ENCODE results near the gene TLL2. TPM values are rescaled to one million over a fixed set of nuclear protein-coding genes. Genes with fewer than 3 reads are reported as not detected.

Gene TLL2
- total and polyA plus RNA-seq, 2 of the 4 experiments (the other 2 are of a cell fraction): under 0.01 to 0.05 TPM

- DNase-seq (peak; percentile 67), ATAC-seq (ENCODE audit: low read depth) (peak; percentile 95)
- H2AK5ac ChIP-seq (ENCODE audit: low read depth, low read length): no peak overlapping the region
- H4K8ac ChIP-seq (ENCODE audit: low read depth in 2 of 2, low read length in 2 of 2): no peak overlapping the region
- no peak overlapping the region for H2BK120ac ChIP-seq (ENCODE audit: low read depth, low read length)
- H3K9ac ChIP-seq (ENCODE audit: low read depth, low read length): no peak overlapping the region
- no peak overlapping the region for H3K56ac ChIP-seq (ENCODE audit: extremely low read depth, insufficient read depth, low read length)
- no peak overlapping the region for H3K14ac ChIP-seq (replicated peaks; ENCODE audit: low read depth, low read length)
- H2AK9ac ChIP-seq (replicated peaks; ENCODE audit: low read depth, low read length, poor library complexity): no peak overlapping the region
- no peaks in the 10 kb centered on the region for H3K36me3 ChIP-seq (ENCODE audit: control insufficient read depth, insufficient read depth, low read length)
- no peaks in the 10 kb centered on the region for H3K79me1 ChIP-seq (ENCODE audit: low read depth in 1 of 2, low read length in 2 of 2)
- intact Hi-C loops (cut with micrococcal nuclease) (loop anchor here (1.0 to 5.0 kb wide), 6 partner anchors 115 to 836 kb away; no protein-coding TSS in a partner anchor), in situ Hi-C loops (cut with MboI; ENCODE audit: low sequenced_read_pairs) (loop anchor here (10.0 kb wide), 1 partner anchor 119 kb away; the partner anchor contains the start of gene TLL2), dilution Hi-C loops (cut with HindIII; ENCODE audit: low sequenced_read_pairs, unreplicated experiment) (no loop called here)
- no peak overlapping the region for H3K18ac ChIP-seq (ENCODE audit: low read depth, low read length)
- H3K27ac ChIP-seq (ENCODE audit: insufficient read depth, low read length): no peak overlapping the region
- no peaks in the 10 kb centered on the region for H3K9me1 ChIP-seq (ENCODE audit: insufficient read depth, low read length)
- no peaks in the 10 kb centered on the region for H3K4me1 ChIP-seq (ENCODE audit: control insufficient read depth, insufficient read depth, low read length)
- no peak overlapping the region for H3K4me2 ChIP-seq (ENCODE audit: low read depth, low read length)
- H2BK5ac ChIP-seq (ENCODE audit: low read depth, low read length, poor library complexity, severe bottlenecking): no peak overlapping the region
- H4K5ac ChIP-seq (ENCODE audit: low read depth, low read length): no peak overlapping the region
- no CpG with 5 or more reads among the region's 24 CpGs for WGBS, 2 experiments (ENCODE audit: extremely low coverage in 2 of 2, insufficient read length in 1 of 2)
- no peak overlapping the region for H3K23ac ChIP-seq (ENCODE audit: low read depth, low read length)
- H3K9me3 ChIP-seq (ENCODE audit: control insufficient read depth, insufficient read depth, low read length): no peaks in the 10 kb centered on the region
- H4K20me1 ChIP-seq (ENCODE audit: insufficient read depth, low read length): no peaks in the 10 kb centered on the region
- no peak overlapping the region for H2BK20ac ChIP-seq (ENCODE audit: low read depth, low read length)
- H3K4me3 ChIP-seq (ENCODE audit: insufficient read depth, low read depth, low read length): no peak overlapping the region
- H2BK15ac ChIP-seq (ENCODE audit: low read depth, low read length): no peak overlapping the region
- peaks cover 39% of the 10 kb centered on the region for H3K27me3 ChIP-seq (ENCODE audit: control insufficient read depth, insufficient read depth, low read length)
- ChIA-PET CTCF (interaction anchor here (0.6 to 1.0 kb wide), 9 partner anchors 10 to 425 kb away, joined by 3 to 4 read pairs (median 3); partner anchors contain the start of gene TLL2), POLR2A (ENCODE audit: unreplicated experiment) (no interaction called here)
- BruUV-seq (replicated peaks): no TSS peak
- H4K91ac ChIP-seq (ENCODE audit: insufficient read depth, low read depth, low read length): no peak overlapping the region
- H3K4ac ChIP-seq (ENCODE audit: low read depth, low read length): no peak overlapping the region
- peak overlapping the region; percentile 0 for H2AFZ ChIP-seq (replicated peaks; ENCODE audit: low read length, poor library complexity)
- TF ChIP-seq SMC3 (IDR thresholded peaks at IDR 0.05; ENCODE audit: low read depth, low read length) (peak; percentile 73), RFX5 (IDR thresholded peaks at IDR 0.05; ENCODE audit: low read depth, low read length) (no peak), RAD21 (IDR thresholded peaks at IDR 0.05; ENCODE audit: low read length) (peak; percentile 80), MAFK (IDR thresholded peaks at IDR 0.05; ENCODE audit: low read depth, low read length) (no peak), CEBPB (IDR thresholded peaks at IDR 0.05; ENCODE audit: low read depth, low read length) (no peak), MXI1 (IDR thresholded peaks at IDR 0.05; ENCODE audit: borderline replicate concordance, low read depth, low read length) (no peak), FOS (IDR thresholded peaks at IDR 0.05; ENCODE audit: low read depth, low read length) (no peak), POLR2A (IDR thresholded peaks at IDR 0.05; ENCODE audit: low read depth, low read length) (no peak), CHD1 (IDR thresholded peaks at IDR 0.05; ENCODE audit: low read depth, low read length) (no peak), RCOR1 (IDR thresholded peaks at IDR 0.05; ENCODE audit: insufficient replicate concordance, low read length) (no peak), NFE2L2 (IDR thresholded peaks at IDR 0.05; ENCODE audit: low read depth, low read length) (no peak), BHLHE40 (IDR thresholded peaks at IDR 0.05; ENCODE audit: low read depth, low read length) (no peak), ELK1 (IDR thresholded peaks at IDR 0.05; ENCODE audit: borderline replicate concordance, low read depth, low read length) (no peak), MAZ (IDR thresholded peaks at IDR 0.05; ENCODE audit: borderline replicate concordance, low read depth, low read length) (no peak)
- TF ChIP-seq, protein P1, sequence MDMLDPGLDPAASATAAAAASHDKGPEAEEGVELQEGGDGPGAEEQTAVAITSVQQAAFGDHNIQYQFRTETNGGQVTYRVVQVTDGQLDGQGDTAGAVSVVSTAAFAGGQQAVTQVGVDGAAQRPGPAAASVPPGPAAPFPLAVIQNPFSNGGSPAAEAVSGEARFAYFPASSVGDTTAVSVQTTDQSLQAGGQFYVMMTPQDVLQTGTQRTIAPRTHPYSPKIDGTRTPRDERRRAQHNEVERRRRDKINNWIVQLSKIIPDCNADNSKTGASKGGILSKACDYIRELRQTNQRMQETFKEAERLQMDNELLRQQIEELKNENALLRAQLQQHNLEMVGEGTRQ (IDR thresholded peaks at IDR 0.05; ENCODE audit: low read depth, low read length): no peak
Measured at GRCh38 chr10:96395931-96396877, 117.5 kb downstream of the TLL2 start.
